CD4-positive, alpha-beta T cell (primary cell): ENCODE data around the gene SERPINF2. TPM values are rescaled to one million over a fixed set of nuclear protein-coding genes. Genes with fewer than 3 reads are reported as not detected.
"Not testable (repeated sequence)": the region's sequence is repeated elsewhere in the genome, so short reads cannot be mapped to it uniquely, and the experiment has no call there.

Experiments
- ATAC-seq: fragments of 200-7000 bp; cut with Tn5 transposase; one replicate; pipeline ENCODE4 v1.10.0; 2022; ENCODE audit warnings: mild to moderate bottlenecking; ENCODE audit not compliant: poor library complexity
- CTCF ChIA-PET: fragments of 350-600 bp; sonication (Branson Sonifier 250); formaldehyde crosslinking; loops from one replicate; lab custom pipeline; 2021; ENCODE audit warnings: antibody characterized with exemption, inconsistent platforms; lab: Charles Lee
- POLR2A ChIA-PET: fragments of 350-600 bp; sonication (Branson Sonifier 250); formaldehyde crosslinking; loops from one replicate; lab custom pipeline; 2021; ENCODE audit warnings: antibody characterized with exemption, inconsistent platforms; lab: Charles Lee
- DNase-seq, 14 experiments: peaks; one replicate each; pipeline ENCODE4 v3.0.0-alpha.2; 2013 to 2020; ENCODE audit warnings: mixed read lengths in 2 of 14
- H3K27ac ChIP-seq, 2 donors: one replicate each; pipeline versions ENCODE4 v1.5.1 to v1.7.0; 2013; ENCODE audit warnings: low read length in 2 of 2, low read depth in 1 of 2, mild to moderate bottlenecking in 1 of 2
- H3K27me3 ChIP-seq, 2 experiments: 1 replicate in 1 of 2; 2 replicates in 1 of 2; pipeline versions ENCODE4 v1.6.1 to v1.7.0; 2013; ENCODE audit warnings: low read length in 2 of 2, control low read depth in 1 of 2, mild to moderate bottlenecking in 1 of 2, moderate library complexity in 1 of 2; ENCODE audit not compliant: insufficient read depth in 2 of 2, control insufficient read depth in 1 of 2
- H3K36me3 ChIP-seq: one replicate; pipeline ENCODE4 v1.6.1; 2013; ENCODE audit warnings: low read length, control low read depth; ENCODE audit not compliant: insufficient read depth
- H3K4me1 ChIP-seq: one replicate; pipeline ENCODE4 v1.6.1; 2013; ENCODE audit warnings: low read length, control low read depth; ENCODE audit not compliant: insufficient read depth
- H3K4me3 ChIP-seq: one replicate; pipeline ENCODE4 v1.5.1; 2013; ENCODE audit warnings: mild to moderate bottlenecking, low read length, moderate library complexity
- H3K9me3 ChIP-seq, 2 experiments: 1 replicate in 1 of 2; 2 replicates in 1 of 2; pipeline versions ENCODE4 v1.6.1 to v1.7.0; 2013; ENCODE audit warnings: low read length in 2 of 2, mild to moderate bottlenecking in 2 of 2, control low read depth in 1 of 2, moderate library complexity in 1 of 2; ENCODE audit not compliant: control insufficient read depth in 1 of 2, insufficient read depth in 1 of 2
- H3K27ac Mint-ChIP-seq: one replicate; pipeline ENCODE4 v1.8.0; 2020; ENCODE audit warnings: mixed read lengths
- H3K27me3 Mint-ChIP-seq: one replicate; pipeline ENCODE4 v1.8.0; 2021; ENCODE audit warnings: mixed read lengths
- H3K36me3 Mint-ChIP-seq: one replicate; pipeline ENCODE4 v1.8.0; 2021; ENCODE audit warnings: low read depth, mixed read lengths
- H3K4me1 Mint-ChIP-seq: one replicate; pipeline ENCODE4 v1.8.0; 2021; ENCODE audit warnings: low read depth, mixed read lengths
- H3K4me3 Mint-ChIP-seq: one replicate; pipeline ENCODE4 v1.8.0; 2020; ENCODE audit warnings: mild to moderate bottlenecking, mixed read lengths
- H3K9me3 Mint-ChIP-seq: one replicate; pipeline ENCODE4 v1.8.0; 2020; ENCODE audit warnings: mixed read lengths
- CTCF ChIP-seq: fragments of 200-600 bp; IDR thresholded peaks from one replicate; pipeline ENCODE4 v1.8.0; 2022; ENCODE audit warnings: antibody characterized with exemption, mild to moderate bottlenecking
- intact Hi-C, 2 experiments: fragments of 100-400 bp; cut with DNase I in 1 of 2; cut with micrococcal nuclease in 1 of 2; formaldehyde crosslinking; loops; one replicate each; pipeline versions ENCODE4 v1.15.1 to v1.9.0; 2023 to 2025; cut with DNase I, micrococcal nuclease
- total RNA-seq, 174 experiments: library from RNA in 2 of 174; stranded (reverse) in 2 of 174; gene quantifications; one replicate each; pipeline ENCODE4 v1.2.3 and lab custom pipeline; 2021 to 2026

SERPINF2 gene
- total RNA-seq, 2 experiments from 2014 or later = 0.49 to 0.59 TPM

GRCh38 chr17:1797323-1797722 is 54.7 kb downstream of the SERPINF2 start:
- ChIA-PET CTCF (interaction anchor here (0.9 kb wide), 1 partner anchor 33 kb away, joined by 3 read pairs; no protein-coding TSS in a partner anchor), POLR2A (no interaction called here)
- intact Hi-C loops = no loop called here
- Histone ChIP-seq H3K4me3 (no peak overlapping the region), H3K4me1 (peaks cover 3% of the 10 kb centered on the region), H3K36me3 (peaks cover 44% of the 10 kb centered on the region), H3K9me3 (no peaks in the 10 kb centered on the region), H3K27ac (no peak overlapping the region), H3K27me3 (no peaks in the 10 kb centered on the region)
- Mint-ChIP-seq H3K9me3 (no peaks in the 10 kb centered on the region), H3K4me1 (peaks cover 13% of the 10 kb centered on the region), H3K27ac (no peak overlapping the region), H3K4me3 (no peak overlapping the region), H3K36me3 (peaks cover 44% of the 10 kb centered on the region), H3K27me3 (no peaks in the 10 kb centered on the region)
- no peak for ATAC-seq
- no peak for TF ChIP-seq CTCF
- no peak for DNase-seq

GRCh38 chr17:1797846-1798245 is 55.2 kb downstream of the SERPINF2 start:
- H3K4me1 ChIP-seq, H3K27ac Mint-ChIP-seq, H3K4me3 ChIP-seq, H3K9me3 Mint-ChIP-seq, H3K27ac ChIP-seq, H3K27me3 Mint-ChIP-seq, intact Hi-C loops, H3K27me3 ChIP-seq, H3K9me3 ChIP-seq, DNase-seq, H3K4me3 Mint-ChIP-seq, ATAC-seq: not testable (repeated sequence)
- POLR2A ChIA-PET = interaction anchor here (0.7 kb wide), 1 partner anchor 31 kb away, joined by 6 read pairs; no protein-coding TSS in a partner anchor
- CTCF ChIA-PET = interaction anchor here (0.9 kb wide), 1 partner anchor 34 kb away, joined by 3 read pairs; no protein-coding TSS in a partner anchor
- H3K36me3 Mint-ChIP-seq = peaks cover 49% of the 10 kb centered on the region
- peaks cover 44% of the 10 kb centered on the region for H3K36me3 ChIP-seq
- H3K4me1 Mint-ChIP-seq = peaks cover 13% of the 10 kb centered on the region

- H3K9me3 ChIP-seq = no peaks in the 10 kb centered on the region
- no peak overlapping the region for H3K4me3 ChIP-seq
- Mint-ChIP-seq H3K27me3 (no peaks in the 10 kb centered on the region), H3K4me3 (no peak overlapping the region), H3K27ac (no peak overlapping the region), H3K9me3 (no peaks in the 10 kb centered on the region), H3K4me1 (peaks cover 7% of the 10 kb centered on the region), H3K36me3 (peaks cover 61% of the 10 kb centered on the region)
- no peak for DNase-seq
- ChIA-PET POLR2A (no interaction called here), CTCF (no interaction called here)
- H3K36me3 ChIP-seq = peaks cover 49% of the 10 kb centered on the region
- H3K27me3 ChIP-seq = no peaks in the 10 kb centered on the region
- intact Hi-C loops = no loop called here
- H3K4me1 ChIP-seq = peaks cover 3% of the 10 kb centered on the region
- TF ChIP-seq CTCF = no peak
- no peak overlapping the region for H3K27ac ChIP-seq
- no peak for ATAC-seq
These were observed 57.6 kb downstream of the SERPINF2 start for GRCh38 chr17:1800240-1800639.

- peaks cover 59% of the 10 kb centered on the region for H3K36me3 Mint-ChIP-seq
- ChIA-PET CTCF (no interaction called here), POLR2A (no interaction called here)
- no peak overlapping the region for H3K27ac ChIP-seq
- ATAC-seq = no peak
- no peak overlapping the region for H3K27ac Mint-ChIP-seq
- intact Hi-C loops = no loop called here
- H3K27me3 ChIP-seq = no peaks in the 10 kb centered on the region
- TF ChIP-seq CTCF = no peak
- H3K4me3 ChIP-seq = no peak overlapping the region
- no peaks in the 10 kb centered on the region for H3K9me3 Mint-ChIP-seq
- peaks cover 3% of the 10 kb centered on the region for H3K4me1 ChIP-seq
- no peak overlapping the region for H3K4me3 Mint-ChIP-seq
- peaks cover 48% of the 10 kb centered on the region for H3K36me3 ChIP-seq
- H3K27me3 Mint-ChIP-seq = no peaks in the 10 kb centered on the region
- no peak for DNase-seq
- H3K4me1 Mint-ChIP-seq = peaks cover 7% of the 10 kb centered on the region
- no peaks in the 10 kb centered on the region for H3K9me3 ChIP-seq
These were observed 58.0 kb downstream of the SERPINF2 start for GRCh38 chr17:1800712-1801111.
